ENCODE results near the gene FN3K.

Gene FN3K

GRCh38 chr17:82734987-82735866 is at the start of gene FN3K:
TSS of gene FN3K (plus strand) at chr17:82735615. CDS start at chr17:82735637, 22 bp downstream.
- in situ Hi-C loops (cut with MboI; ENCODE audit: low sequenced_read_pairs) = no loop called here

- in situ Hi-C loops (cut with MboI; ENCODE audit: low sequenced_read_pairs) = no loop called here
Measured at GRCh38 chr17:82686366-82687324, 48.8 kb upstream of the FN3K start.

DNA sequence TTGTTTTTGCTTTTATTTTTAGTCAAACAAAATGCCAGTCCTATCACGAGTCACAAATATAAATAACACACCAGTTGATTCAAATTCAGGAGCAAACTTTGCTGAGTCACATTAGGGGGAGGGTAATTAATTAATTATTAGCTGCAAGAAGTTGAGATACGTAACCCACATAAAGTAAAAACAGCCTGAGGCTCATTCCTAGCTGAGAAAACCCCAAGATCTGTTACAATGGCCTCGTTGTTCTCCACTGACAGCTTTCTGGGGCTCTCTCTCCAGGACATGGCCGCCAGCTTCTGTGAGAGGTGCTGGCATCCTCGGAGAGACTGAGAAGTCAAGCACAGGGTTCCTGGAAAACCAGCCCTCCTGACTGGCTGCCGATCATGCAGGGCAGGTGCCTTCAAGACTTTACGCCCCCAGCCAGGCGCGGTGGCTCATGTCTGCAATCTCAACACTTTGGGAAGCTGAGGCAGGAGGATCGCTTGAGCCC is 48.0 kb upstream of the FN3K start:
- in situ Hi-C loops (cut with MboI; ENCODE audit: low sequenced_read_pairs) = no loop called here

DNA sequence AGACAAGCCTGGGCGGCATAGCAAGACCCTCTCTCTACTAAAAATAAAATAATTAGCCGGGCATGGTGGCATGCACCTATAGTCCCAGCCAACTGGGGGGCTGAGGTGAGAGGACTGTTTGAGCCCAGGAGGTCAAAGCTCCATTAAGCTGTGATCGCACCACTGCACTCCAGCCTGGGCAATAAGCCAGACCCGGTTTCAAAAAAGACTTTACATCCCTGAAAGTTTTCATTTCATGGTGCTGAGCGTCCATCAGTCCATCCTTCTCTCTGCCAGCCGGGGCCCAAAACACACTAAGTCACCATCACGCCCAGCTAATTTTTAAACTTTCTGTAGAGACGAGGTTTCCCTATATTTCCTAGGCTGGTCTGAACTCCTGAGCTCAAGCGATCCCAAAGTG is 47.5 kb upstream of the FN3K start:
- in situ Hi-C loops (cut with MboI; ENCODE audit: low sequenced_read_pairs) = no loop called here

DNA sequence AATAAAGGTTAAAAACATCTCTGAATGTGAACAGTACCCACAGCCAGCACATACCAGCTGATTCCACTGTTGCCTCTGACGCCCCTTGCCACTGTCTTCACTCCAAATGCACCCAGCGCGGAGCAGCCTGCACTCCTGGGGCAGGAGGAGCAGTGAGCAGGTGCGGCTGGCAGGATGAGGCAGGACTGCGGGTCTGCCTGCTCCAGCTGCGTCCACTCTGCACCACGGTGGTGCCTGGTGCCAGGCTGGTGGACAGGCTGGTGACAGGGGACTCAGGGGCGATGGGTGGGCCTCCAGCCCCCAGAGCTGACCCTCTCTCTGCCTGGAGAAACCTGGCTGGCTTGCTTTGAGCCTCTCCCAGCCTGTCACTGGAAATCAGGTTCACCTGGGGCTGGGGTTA is 46.3 kb upstream of the FN3K start:
- in situ Hi-C loops (cut with MboI; ENCODE audit: low sequenced_read_pairs) = no loop called here

- in situ Hi-C loops (cut with MboI; ENCODE audit: low sequenced_read_pairs) = no loop called here
Measured at GRCh38 chr17:82690786-82691489, 44.5 kb upstream of the FN3K start.

DNA sequence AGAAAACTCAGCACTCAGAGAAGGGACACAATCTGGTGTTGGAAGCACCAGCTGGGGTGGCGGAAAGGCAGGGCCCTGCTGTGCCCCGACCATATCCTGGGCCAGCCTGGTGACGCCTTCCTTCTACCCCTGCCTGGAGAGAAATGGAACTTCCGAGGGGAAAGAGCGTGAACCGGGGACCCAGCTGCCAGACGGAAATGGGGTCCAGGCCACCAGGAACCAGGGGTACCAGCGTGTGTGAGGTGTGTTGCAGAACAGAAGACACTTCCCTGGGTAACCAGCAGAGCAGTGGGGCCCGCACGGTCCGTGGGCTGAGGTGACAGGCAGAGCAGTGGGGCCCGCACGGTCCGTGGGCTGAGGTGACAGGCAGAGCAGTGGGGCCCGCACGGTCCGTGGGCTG is 43.7 kb upstream of the FN3K start:
- in situ Hi-C loops (cut with MboI; ENCODE audit: low sequenced_read_pairs) = no loop called here

GRCh38 chr17:82692268-82692667 is 43.1 kb upstream of the FN3K start:
- in situ Hi-C loops (cut with MboI; ENCODE audit: low sequenced_read_pairs) = no loop called here

DNA sequence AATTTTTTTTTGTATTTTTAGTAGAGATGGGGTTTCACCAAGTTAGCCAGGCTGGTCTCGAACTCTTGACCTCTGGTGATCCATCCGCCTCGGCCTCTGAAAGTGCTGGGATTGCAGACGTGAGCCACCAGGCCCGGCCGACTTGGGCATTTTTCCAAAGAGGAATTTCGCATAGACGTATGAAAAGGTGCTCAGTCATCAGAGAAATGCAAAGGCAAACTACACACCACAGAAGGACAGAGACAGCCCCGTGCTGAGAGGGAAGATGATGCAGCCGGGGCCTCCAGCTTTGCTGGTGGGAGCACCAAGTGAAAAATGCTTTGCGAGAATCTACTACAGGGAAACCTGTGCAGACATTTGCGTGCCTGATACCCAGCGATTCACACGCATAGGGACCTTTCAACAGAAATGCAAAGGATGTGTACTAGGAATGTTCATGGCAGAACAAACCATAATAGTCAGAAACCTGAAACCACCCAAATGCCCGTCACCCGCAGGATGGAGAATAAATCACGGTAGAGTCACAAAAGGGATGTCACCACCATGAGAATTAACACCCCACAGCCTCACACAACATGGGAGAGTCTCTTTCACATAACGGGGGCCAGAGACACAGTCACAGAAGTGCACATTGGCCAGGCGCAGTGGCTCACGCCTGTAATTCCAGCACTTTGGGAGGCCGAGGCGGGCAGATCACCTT is 42.1 kb upstream of the FN3K start:
- in situ Hi-C loops (cut with MboI; ENCODE audit: low sequenced_read_pairs) = no loop called here

GRCh38 chr17:82694647-82695046 is 40.8 kb upstream of the FN3K start:
- in situ Hi-C loops (cut with MboI; ENCODE audit: low sequenced_read_pairs) = no loop called here

GRCh38 chr17:82696259-82696658 is 39.2 kb upstream of the FN3K start:
- in situ Hi-C loops (cut with MboI; ENCODE audit: low sequenced_read_pairs) = no loop called here

GRCh38 chr17:82696916-82697807 is 38.3 kb upstream of the FN3K start:
- in situ Hi-C loops (cut with MboI; ENCODE audit: low sequenced_read_pairs) = no loop called here

- in situ Hi-C loops (cut with MboI; ENCODE audit: low sequenced_read_pairs) = no loop called here
Measured at GRCh38 chr17:82697808-82698064, 37.7 kb upstream of the FN3K start.

DNA sequence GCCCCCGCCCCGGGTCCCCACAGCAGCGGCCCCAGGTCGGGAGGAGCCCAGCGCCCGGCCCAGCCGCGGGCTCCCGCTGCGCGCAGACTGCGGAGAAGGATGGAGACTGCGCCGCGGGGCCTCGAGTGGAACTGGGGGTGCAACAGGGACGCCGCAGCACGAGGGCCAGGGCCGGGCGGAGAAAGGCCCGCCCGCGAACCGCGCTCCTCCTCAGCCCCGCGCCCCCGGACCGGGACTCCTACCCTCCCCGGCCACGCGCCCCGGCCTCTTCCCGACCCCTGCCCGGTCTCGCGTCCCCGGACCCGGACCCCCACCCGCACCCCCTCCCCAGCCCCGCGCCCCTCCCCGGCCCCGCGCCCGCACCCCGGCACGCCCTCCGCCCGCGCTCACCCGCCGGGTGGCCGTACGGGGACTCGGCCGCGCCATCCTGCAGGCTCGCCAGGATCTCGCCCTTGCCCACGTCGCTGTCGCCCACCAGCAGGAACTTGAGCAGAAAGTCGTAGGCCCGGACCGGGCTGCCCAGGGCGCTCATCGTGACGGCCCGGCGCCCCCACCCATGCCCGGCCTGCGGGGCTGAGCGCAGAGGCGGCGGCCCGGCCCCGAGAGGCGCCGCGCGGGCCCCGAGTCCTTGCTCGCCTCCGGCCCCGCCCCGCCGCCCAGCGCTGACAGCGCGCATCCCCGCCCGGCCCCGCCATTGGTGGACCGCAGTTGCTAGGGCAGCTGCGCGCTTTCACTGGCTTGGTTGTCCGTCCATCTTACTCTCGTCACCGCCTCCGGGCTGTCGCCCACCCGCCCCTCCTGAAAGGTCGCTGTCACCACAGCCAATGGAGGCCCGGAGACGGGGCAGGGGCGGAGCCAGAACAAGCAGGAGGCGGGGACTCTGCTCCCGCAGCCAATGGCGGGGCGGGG is 37.1 kb upstream of the FN3K start, which contains the start of gene RAB40B:
Gene RAB40B (minus strand): TSS at position 634 of the 909 bp plus-strand sequence. CDS start 102 bp downstream, at position 532.
- in situ Hi-C loops (cut with MboI; ENCODE audit: low sequenced_read_pairs) = no loop called here

- in situ Hi-C loops (cut with MboI; ENCODE audit: low sequenced_read_pairs) = no loop called here
Measured at GRCh38 chr17:82698974-82699442, 36.4 kb upstream of the FN3K start.

GRCh38 chr17:82699551-82699950 is 35.9 kb upstream of the FN3K start:
- in situ Hi-C loops (cut with MboI; ENCODE audit: low sequenced_read_pairs) = no loop called here

DNA sequence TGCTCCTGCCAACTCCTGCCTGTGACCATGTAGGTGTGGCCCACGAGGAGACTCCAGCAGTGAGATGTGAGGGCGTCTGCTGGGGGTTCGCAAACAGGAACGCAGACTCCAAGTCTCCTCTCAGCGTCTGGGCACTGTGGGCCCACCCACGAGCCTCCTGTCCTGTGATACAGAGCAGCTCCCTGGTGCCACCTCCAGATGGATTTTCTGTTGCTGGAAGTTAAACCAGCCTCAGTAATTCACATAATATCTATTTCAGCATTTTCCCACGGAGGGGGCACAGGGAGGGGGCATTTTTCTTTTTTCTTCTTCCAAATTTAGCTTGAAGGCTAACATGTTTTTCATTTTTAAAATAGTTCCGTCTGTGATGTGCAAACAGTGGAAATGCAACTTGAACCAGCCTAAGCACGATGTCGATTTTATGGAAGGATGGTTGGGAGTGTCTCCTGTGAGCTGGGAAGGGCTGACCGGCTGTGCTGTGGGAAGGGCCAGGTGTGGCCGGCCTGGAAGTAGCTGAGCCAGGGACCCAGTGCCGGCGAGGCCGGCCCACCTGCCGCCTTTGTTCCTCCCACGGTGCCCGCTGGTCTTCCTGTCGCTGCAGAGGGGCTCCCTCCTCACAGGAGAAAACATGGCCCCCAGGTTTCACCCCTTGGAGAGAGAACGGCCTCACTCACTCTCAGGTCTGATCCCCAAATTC is 33.0 kb upstream of the FN3K start:
- in situ Hi-C loops (cut with MboI; ENCODE audit: low sequenced_read_pairs) = no loop called here

All from HL-60/S4 treated with phorbol 12-myristate 13-acetate at 8.2 ng/mL for 4 days and 3 days (cell line).